HepG2 (cell line): ENCODE measurements around the gene NEIL1. TPM values are rescaled to one million over a fixed set of nuclear protein-coding genes. Genes with fewer than 3 reads are reported as not detected.

Experiments used
- ATF6 ChIP-seq: sonication (generic); formaldehyde crosslinking; conservative IDR thresholded peaks from 2 replicates; pipeline ENCODE4 v1.4.0; 2020; ENCODE audit warnings: missing genetic modification reagents
- CCDC6 ChIP-seq: sonication (generic); formaldehyde crosslinking; IDR thresholded peaks from 2 replicates; pipeline ENCODE4 v1.8.1; 2022; ENCODE audit warnings: mild to moderate bottlenecking, missing genetic modification reagents, moderate library complexity
- DDIT3 ChIP-seq: sonication (generic); formaldehyde crosslinking; IDR thresholded peaks from 2 replicates; pipeline ENCODE4 v1.4.0; 2020; ENCODE audit warnings: mild to moderate bottlenecking, missing genetic modification reagents
- HMGA1 ChIP-seq: sonication (generic); formaldehyde crosslinking; conservative IDR thresholded peaks from 2 replicates; pipeline ENCODE4 v1.4.0; 2020; ENCODE audit warnings: missing genetic modification reagents
- IRX3 ChIP-seq: sonication (generic); formaldehyde crosslinking; IDR thresholded peaks from 2 replicates; pipeline ENCODE4 v1.8.1; 2023; ENCODE audit warnings: mild to moderate bottlenecking, low read depth, missing genetic modification reagents, borderline replicate concordance
- MXI1 ChIP-seq: IDR thresholded peaks from 3 replicates; pipeline ENCODE4 v1.6.1; 2012; ENCODE audit warnings: low read depth, low read length, inconsistent platforms, borderline replicate concordance
- REL ChIP-seq: sonication (generic); formaldehyde crosslinking; conservative IDR thresholded peaks from 2 replicates; pipeline ENCODE4 v1.8.0; 2022; ENCODE audit warnings: mild to moderate bottlenecking, missing genetic modification reagents, moderate library complexity
- RXRB ChIP-seq: IDR thresholded peaks from 2 replicates; pipeline ENCODE4 v1.6.1; 2016; ENCODE audit warnings: borderline replicate concordance, missing genetic modification reagents, missing compliant biosample characterization
- SAFB2 ChIP-seq: sonication (generic); formaldehyde crosslinking; IDR thresholded peaks from 2 replicates; pipeline ENCODE4 v1.5.1; 2020; ENCODE audit warnings: missing genetic modification reagents, low read depth, mild to moderate bottlenecking, borderline replicate concordance
- ZBTB40 ChIP-seq, 2 experiments: fragments of 450-650 bp in 1 of 2; sonication (generic) in 1 of 2; formaldehyde crosslinking in 1 of 2; IDR thresholded peaks; 2 replicates each; pipeline versions ENCODE4 v1.6.1 to v1.8.0; 2016 to 2022; ENCODE audit warnings: antibody characterized with exemption in 1 of 2, mild to moderate bottlenecking in 1 of 2, missing genetic modification reagents in 1 of 2
- ZMAT3 ChIP-seq: sonication (generic); formaldehyde crosslinking; conservative IDR thresholded peaks from 2 replicates; pipeline ENCODE4 v1.7.0; 2021; ENCODE audit warnings: missing genetic modification reagents
- ZNF12 ChIP-seq: sonication (generic); formaldehyde crosslinking; IDR thresholded peaks from 2 replicates; pipeline ENCODE4 v1.5.0; 2020; ENCODE audit warnings: missing genetic modification reagents
- ZNF564 ChIP-seq: sonication (generic); formaldehyde crosslinking; IDR thresholded peaks from 2 replicates; pipeline ENCODE4 v1.8.1; 2023; ENCODE audit warnings: mild to moderate bottlenecking, missing genetic modification reagents
- ZNF569 ChIP-seq: sonication (generic); formaldehyde crosslinking; IDR thresholded peaks from 2 replicates; pipeline ENCODE4 v1.5.0; 2020; ENCODE audit warnings: mild to moderate bottlenecking, missing genetic modification reagents, moderate library complexity, borderline replicate concordance
- ZNF792 ChIP-seq: IDR thresholded peaks from 2 replicates; pipeline ENCODE4 v1.6.1; 2016
- ZZZ3 ChIP-seq: sonication (generic); formaldehyde crosslinking; IDR thresholded peaks from 2 replicates; pipeline ENCODE4 v1.4.0; 2020; ENCODE audit warnings: missing genetic modification reagents, mild to moderate bottlenecking, borderline replicate concordance
- polyA plus RNA-seq, 8 experiments: library from polyadenylated mRNA; depleted of rRNA in 3 of 8; stranded (reverse) in 7 of 8; unstranded in 1 of 8; fragments of >200 nt; fragmentation: Illumina TruSeq in 4 of 8; extraction: Trizol in 4 of 8; gene quantifications; 2 replicates each; pipeline versions ENCODE4 v1.2.1 to v1.2.3, GENCODE V29; 2011 to 2016; ENCODE audit warnings: low read depth in 4 of 8, missing spikeins in 1 of 8, mixed read lengths in 1 of 8; ENCODE audit not compliant: insufficient read depth in 1 of 8
- total RNA-seq, 5 experiments: library from RNA; depleted of rRNA; stranded (reverse); fragments of >200 nt; fragmentation: Illumina TruSeq; extraction: Trizol; gene quantifications; 2 replicates each; pipeline ENCODE4 v1.2.3, GENCODE V29; 2016; ENCODE audit warnings: low read depth in 1 of 5

Gene NEIL1
- total and polyA plus RNA-seq, 2 of the 13 experiments (the other 11 are each of a cell fraction or from before 2014, with no cell fraction given) = 10.4 to 15.5 TPM

GRCh38 chr15:75335705-75336355 lies 11.0 kb upstream of the NEIL1 start, which contains the start of gene COMMD4 (continued):
- TF ChIP-seq MXI1 = peak; percentile 70; the same call in 1 of the 3 replicates
- TF ChIP-seq ZMAT3 (CRISPR knock-in tag) = peak; percentile 84; the same call in 1 of the 2 replicates
- TF ChIP-seq CCDC6 (CRISPR knock-in tag) = peak; percentile 61; the same call in 1 of the 2 replicates
- TF ChIP-seq RXRB (CRISPR knock-in tag) = peak; percentile 77; the same call in 1 of the 2 replicates
- TF ChIP-seq DDIT3 (CRISPR knock-in tag) = no peak
- TF ChIP-seq ZZZ3 (CRISPR knock-in tag) = peak; percentile 92; the same call in 1 of the 2 replicates
- TF ChIP-seq ATF6 (CRISPR knock-in tag) = no peak
- TF ChIP-seq ZNF569 = no peak
- TF ChIP-seq ZNF792 (CRISPR knock-in tag) = peak; percentile 87
- no peak for TF ChIP-seq HMGA1 (CRISPR knock-in tag)
- no peak for TF ChIP-seq IRX3 (CRISPR knock-in tag)
- 0 out of 2 replicates have a peak, but pooled peaks have one; percentile 60 for TF ChIP-seq REL (CRISPR knock-in tag)
- no peak for TF ChIP-seq ZNF12 (CRISPR knock-in tag)
- TF ChIP-seq ZNF564 (CRISPR knock-in tag) = no peak; the same call in 1 of the 2 replicates
- TF ChIP-seq SAFB2 (CRISPR knock-in tag) = peak; percentile 59; the same call in 1 of the 2 replicates
- TF ChIP-seq ZBTB40 (IDR thresholded peaks at IDR 0.05) = no peak
- peak; percentile 84 for TF ChIP-seq ZBTB40 (CRISPR knock-in tag; IDR thresholded peaks at IDR 0.05)
